PC-9 (cell line): Measurements from ENCODE around the gene SPRR1A.

ENCODE experiments used
- CTCF ChIP-seq: fragments of 200-600 bp; sonication (generic); conservative IDR thresholded peaks from 2 replicates; pipeline ENCODE4 v1.6.1; 2017; ENCODE audit warnings: mixed run types, antibody characterized with exemption, mild to moderate bottlenecking, moderate library complexity
- EZH2 ChIP-seq: fragments of 200-600 bp; sonication (generic); IDR thresholded peaks from 2 replicates; pipeline ENCODE4 v1.8.0; 2017; ENCODE audit warnings: antibody characterized with exemption, low read depth

- TF ChIP-seq CTCF (no peak), EZH2 (no peak)
Measured at GRCh38 chr1:152957561-152957960, 26.3 kb upstream of the SPRR1A start.
